NCI-H345 treated with DMSO at 0.1 percent for 48 hours (cell line): Measurements from ENCODE around the gene NTM.
"Not testable (repeated sequence)": the region's sequence is repeated elsewhere in the genome, so short reads cannot be mapped to it uniquely, and the experiment has no call there.

Experiments
- DNase-seq: peaks from one replicate; lab custom pipeline; 2025; ENCODE audit not compliant: unreplicated experiment; lab: John Stamatoyannopoulos, UW

NTM gene

DNA sequence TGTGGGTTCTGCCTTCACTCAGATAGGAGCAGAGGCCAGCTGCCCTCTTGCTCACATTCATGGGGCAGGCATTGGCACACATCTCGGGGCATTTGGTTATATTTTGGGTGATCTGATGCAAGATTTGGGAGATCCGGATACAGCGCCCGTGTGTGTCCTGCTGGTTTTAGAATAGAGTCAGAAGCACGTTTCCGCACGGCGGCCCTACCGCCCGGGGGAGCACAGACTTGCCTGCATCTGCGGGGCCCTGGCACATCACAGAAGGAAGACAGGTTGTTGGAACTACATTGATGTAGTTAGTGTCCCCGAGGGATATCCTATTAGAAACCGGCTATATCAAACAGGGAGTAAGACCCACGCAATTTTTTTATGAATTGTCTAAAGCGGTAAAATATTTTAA is 982.8 kb downstream of the NTM start:
- no peak for DNase-seq

DNA sequence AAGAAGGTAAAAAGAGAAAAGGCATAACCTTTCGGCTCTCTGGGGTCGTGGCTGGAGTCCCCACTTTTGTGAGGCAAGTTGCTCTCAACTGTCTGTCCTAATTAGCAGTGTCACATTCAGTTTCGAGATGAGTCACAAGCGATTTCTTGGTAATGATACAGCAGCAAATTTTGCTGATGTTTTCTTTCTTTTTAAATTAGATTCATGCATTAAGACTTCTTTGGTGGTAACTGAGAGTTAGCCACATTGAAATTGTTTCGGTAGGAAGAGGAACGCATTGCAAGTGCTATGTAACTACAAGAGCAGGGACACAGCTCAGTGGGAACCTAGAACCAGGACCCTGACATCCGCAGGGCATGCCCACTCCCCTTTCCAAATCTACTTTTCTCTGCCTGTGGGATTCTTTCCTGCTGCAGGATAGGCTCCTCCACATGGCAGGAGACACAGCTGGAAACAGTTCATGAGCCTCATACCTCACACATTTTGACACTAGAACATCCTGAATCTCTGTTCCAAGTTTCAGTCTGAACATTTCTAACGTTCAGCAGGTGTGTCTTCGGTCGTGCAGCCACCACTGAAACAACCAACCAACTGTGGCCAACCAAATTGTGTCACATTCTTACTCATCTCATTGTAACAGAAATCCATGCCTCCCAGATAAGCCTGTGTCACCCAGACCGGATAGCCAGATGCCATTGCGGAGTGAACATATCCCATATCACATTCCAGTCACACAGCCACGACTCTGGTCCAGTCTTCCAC is 987.6 kb downstream of the NTM start:
- DNase-seq: no peak

DNA sequence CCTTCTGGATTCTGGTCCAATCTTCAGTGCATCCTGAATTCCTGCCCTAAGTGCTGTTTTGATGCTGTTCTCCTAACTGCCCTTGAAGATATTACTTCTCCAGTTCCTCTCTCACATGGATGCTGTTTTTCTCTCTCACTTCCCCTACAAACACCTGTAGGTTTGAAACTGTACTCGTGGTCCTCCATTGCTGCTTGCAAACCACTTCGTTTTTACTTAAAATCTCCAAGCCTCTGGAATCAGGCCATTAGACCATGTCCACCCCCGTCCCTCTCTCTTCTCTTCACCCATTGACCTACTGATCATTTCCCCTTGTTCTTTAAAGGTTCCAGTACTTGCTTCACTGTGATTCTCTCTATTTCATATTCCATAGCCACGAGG is 988.1 kb downstream of the NTM start:
- no peak for DNase-seq

DNA sequence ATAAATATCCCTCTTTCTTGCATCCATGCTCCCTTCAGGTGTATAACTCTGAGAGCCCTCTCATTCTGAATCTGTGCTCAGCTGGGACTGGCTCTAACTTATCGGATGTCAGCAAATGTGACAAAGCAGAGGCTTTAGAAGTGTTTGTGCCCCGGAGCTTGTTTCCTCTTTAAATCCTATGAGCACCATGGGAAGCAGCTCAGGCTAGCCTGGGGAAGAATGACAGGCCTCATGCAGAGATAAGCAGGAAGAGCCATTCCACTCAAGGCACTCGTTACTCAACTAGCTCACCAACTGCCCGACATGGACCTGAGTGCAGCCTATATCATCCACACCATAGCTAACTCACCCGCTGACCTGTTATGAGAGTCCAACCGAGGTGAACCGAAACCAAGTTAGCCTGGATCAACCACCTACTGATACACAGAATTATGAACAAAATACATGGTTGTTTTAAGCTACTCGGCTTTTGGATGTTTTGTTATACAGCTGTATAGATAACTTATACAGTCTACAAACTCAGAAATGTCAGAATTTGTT is 990.7 kb downstream of the NTM start:
- DNase-seq: peak; percentile 63

DNA sequence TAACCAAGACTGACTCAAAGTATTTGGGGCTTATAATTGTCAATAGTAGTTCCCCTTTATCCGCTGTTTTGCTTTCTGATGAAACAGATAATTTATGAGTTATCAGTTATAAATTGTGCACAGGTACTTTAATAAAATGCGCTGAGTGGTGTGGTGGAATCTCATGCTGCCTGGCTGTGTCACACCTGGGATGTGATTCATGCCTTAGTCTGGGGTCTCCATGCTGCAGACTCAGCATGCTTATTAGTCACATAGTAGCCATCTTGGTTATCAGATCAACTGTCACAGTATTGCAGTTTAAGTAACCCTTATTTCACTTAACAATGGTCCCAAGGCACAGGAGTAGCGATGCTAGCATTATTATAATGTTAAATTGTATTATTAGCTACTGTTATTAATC is 995.2 kb downstream of the NTM start:
- DNase-seq: no peak

DNA sequence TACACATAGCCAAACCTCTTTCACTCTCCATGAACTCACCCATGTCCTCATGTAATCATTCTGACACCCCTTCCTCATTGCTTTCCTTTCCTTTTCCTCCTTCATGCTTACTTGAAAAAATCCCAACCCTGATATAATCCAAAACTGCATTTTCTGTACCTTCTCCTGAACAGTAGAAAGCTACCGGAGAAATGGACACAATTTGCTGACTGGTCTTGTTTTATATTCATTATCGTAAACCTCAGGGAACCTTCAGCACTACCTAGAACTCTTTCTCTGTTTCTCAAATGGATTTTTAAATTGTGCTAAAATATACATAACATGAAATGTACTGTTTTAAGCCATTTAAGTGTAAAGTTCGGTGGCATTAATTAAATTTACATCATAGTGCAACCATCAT is 996.9 kb downstream of the NTM start:
- no peak for DNase-seq

DNA sequence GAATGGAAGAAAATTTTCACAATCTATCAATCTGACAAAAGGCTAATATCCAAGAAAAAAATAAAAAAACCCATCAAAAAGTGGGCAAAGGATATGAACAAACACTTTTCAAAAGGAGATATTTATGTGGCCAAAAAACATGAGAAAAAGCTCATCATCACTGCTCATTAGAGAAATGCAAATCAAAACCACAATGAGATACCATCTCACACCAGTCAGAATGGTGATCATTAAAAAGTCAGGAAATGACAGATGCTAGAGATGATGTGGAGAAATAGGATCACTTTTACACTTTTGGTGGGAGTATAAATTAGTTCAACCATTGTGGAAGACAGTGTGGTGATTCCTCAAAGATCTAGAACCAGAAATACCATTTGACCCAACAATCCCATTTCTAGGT is 999.7 kb downstream of the NTM start:
- not testable (repeated sequence) for DNase-seq

DNA sequence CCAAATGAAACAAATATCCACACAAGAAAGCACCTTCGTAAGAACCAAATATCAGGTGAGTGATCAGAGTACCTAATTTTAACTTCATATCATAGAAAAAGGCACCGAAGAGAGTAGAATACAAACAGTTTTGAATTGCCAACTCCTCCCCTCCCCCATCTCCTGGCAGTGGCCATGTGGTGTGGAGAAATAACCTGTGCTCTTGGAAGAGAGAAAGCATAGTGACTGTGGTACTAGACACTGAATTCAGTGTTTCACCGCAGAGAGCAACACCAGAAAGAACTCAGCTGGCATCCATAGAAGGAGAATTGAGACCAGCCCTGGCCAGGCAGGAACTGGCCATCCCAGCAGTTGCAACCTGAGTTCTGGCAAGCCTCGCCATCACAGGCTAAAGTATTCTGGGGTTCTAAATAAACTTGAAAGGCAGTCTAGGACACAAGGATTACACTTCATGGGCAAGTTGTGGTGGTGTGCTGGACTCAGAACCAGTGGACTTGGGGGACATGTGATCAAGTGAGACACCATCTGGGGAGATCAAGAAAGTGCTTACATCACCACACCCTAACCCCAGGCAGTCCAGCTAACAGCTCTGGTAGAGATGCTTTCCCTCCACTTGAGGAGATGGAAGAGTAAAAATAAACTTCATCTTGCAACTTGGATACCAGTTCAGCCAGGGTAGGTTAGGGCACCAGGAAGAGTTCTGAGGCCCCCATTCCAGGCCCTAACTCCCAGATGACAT is 1003.2 kb downstream of the NTM start:
- DNase-seq: no peak

DNA sequence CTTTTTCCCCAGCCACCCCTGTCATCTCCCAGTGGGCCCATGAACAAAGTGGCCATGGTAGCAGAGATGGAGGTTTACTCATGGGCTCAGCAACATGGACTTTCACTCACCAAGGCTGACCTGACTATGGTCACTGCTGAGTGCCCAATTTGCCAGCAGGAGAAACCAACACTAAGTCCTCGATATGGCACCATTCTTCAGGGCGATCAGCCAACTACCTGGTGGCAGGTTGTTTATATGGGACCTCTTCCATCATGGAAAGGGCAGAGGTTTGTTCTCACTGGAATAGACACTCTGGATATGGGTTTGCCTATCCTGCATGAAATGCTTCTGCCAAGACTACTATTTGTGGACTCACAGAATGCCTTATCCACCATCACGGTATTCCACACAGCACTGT is 1009.1 kb downstream of the NTM start:
- no peak for DNase-seq
